Measurements from ENCODE around the gene S100B. TPM values are rescaled to one million over a fixed set of nuclear protein-coding genes. Genes with fewer than 3 reads are reported as not detected.

The S100B gene
- total RNA-seq, 4 donors from 2014 or later, result 0.80 to 1.3 (median 0.82) TPM; not detected in 1

GRCh38 chr21:46570631-46571030, 34.3 kb downstream of the S100B start:
- ATAC-seq (no peak), DNase-seq (no peak)
- H3K27ac ChIP-seq, result no peak overlapping the region
- in situ Hi-C loops (cut with MboI; ENCODE audit: low sequenced_read_pairs in 4 of 4), result no loop called here
- intact Hi-C loops (cut with DNase I; ENCODE audit: low total_unique reads), result no loop called here
- no peak overlapping the region for H3K4me3 ChIP-seq
- TF ChIP-seq POLR2A (IDR thresholded peaks at IDR 0.05) (no peak), CTCF (IDR thresholded peaks at IDR 0.05 in 4 of 5, conservative IDR thresholded peaks at IDR 0.05 in 1 of 5) (no peak)
- H3K36me3 ChIP-seq, result peaks cover 0 to 60% of the 10 kb centered on the region in 2 donors
- H3K27me3 ChIP-seq, result no peaks in the 10 kb centered on the region
- no peaks in the 10 kb centered on the region for H3K9me3 ChIP-seq
- H3K4me1 ChIP-seq, result peaks cover 0 to 4% of the 10 kb centered on the region in 2 donors

GRCh38 chr21:46570119-46570518, 34.8 kb downstream of the S100B start:
- intact Hi-C loops (cut with DNase I; ENCODE audit: low total_unique reads), result no loop called here
- in situ Hi-C loops (cut with MboI; ENCODE audit: low sequenced_read_pairs in 4 of 4), result no loop called here
- Histone ChIP-seq H3K36me3 (peaks cover 0 to 62% of the 10 kb centered on the region in 2 donors), H3K4me3 (no peak overlapping the region), H3K27me3 (no peaks in the 10 kb centered on the region), H3K9me3 (no peaks in the 10 kb centered on the region), H3K4me1 (peaks cover 0 to 4% of the 10 kb centered on the region in 2 donors), H3K27ac (no peak overlapping the region)
- no peak for TF ChIP-seq CTCF (IDR thresholded peaks at IDR 0.05 in 4 of 5, conservative IDR thresholded peaks at IDR 0.05 in 1 of 5)
- no peak for TF ChIP-seq POLR2A (IDR thresholded peaks at IDR 0.05)
- ATAC-seq, result no peak
- no peak for DNase-seq

- intact Hi-C loops (cut with DNase I; ENCODE audit: low total_unique reads), result no loop called here
- ATAC-seq, result no peak
These were observed 35.8 kb downstream of the S100B start for GRCh38 chr21:46569081-46569480.

GRCh38 chr21:46568562-46568961, 36.3 kb downstream of the S100B start:
- no peaks in the 10 kb centered on the region for H3K9me3 ChIP-seq
- in situ Hi-C loops (cut with MboI; ENCODE audit: low sequenced_read_pairs in 4 of 4) (no loop called here), intact Hi-C loops (cut with DNase I; ENCODE audit: low total_unique reads) (no loop called here)
- H3K36me3 ChIP-seq, result peaks cover 0 to 73% of the 10 kb centered on the region in 2 donors
- H3K27me3 ChIP-seq, result no peaks in the 10 kb centered on the region
- H3K4me3 ChIP-seq, result no peak overlapping the region
- TF ChIP-seq POLR2A (IDR thresholded peaks at IDR 0.05) (no peak), CTCF (IDR thresholded peaks at IDR 0.05 in 4 of 5, conservative IDR thresholded peaks at IDR 0.05 in 1 of 5) (no peak)
- H3K27ac ChIP-seq, result no peak overlapping the region
- peaks cover 0 to 4% of the 10 kb centered on the region in 2 donors for H3K4me1 ChIP-seq
- DNase-seq, result no peak
- ATAC-seq, result no peak

More at GRCh38 chr21:46569081-46569480, 35.8 kb downstream of the S100B start:
- Histone ChIP-seq H3K9me3 (no peaks in the 10 kb centered on the region), H3K27me3 (no peaks in the 10 kb centered on the region), H3K36me3 (peaks cover 0 to 68% of the 10 kb centered on the region in 2 donors), H3K27ac (no peak overlapping the region), H3K4me1 (peaks cover 0 to 4% of the 10 kb centered on the region in 2 donors), H3K4me3 (no peak overlapping the region)
- DNase-seq, result no peak
- TF ChIP-seq POLR2A (IDR thresholded peaks at IDR 0.05) (no peak), CTCF (IDR thresholded peaks at IDR 0.05 in 4 of 5, conservative IDR thresholded peaks at IDR 0.05 in 1 of 5) (no peak)
- in situ Hi-C loops (cut with MboI; ENCODE audit: low sequenced_read_pairs in 4 of 4), result no loop called here

- no peak for DNase-seq
- no peaks in the 10 kb centered on the region for H3K27me3 ChIP-seq
- in situ Hi-C loops (cut with MboI; ENCODE audit: low sequenced_read_pairs in 4 of 4), result no loop called here
- no peaks in the 10 kb centered on the region for H3K9me3 ChIP-seq
- H3K27ac ChIP-seq, result no peak overlapping the region
- H3K4me3 ChIP-seq, result no peak overlapping the region
- TF ChIP-seq CTCF (IDR thresholded peaks at IDR 0.05 in 4 of 5, conservative IDR thresholded peaks at IDR 0.05 in 1 of 5) (no peak), POLR2A (IDR thresholded peaks at IDR 0.05) (no peak)
- peaks cover 0 to 74% of the 10 kb centered on the region in 2 donors for H3K36me3 ChIP-seq
- intact Hi-C loops (cut with DNase I; ENCODE audit: low total_unique reads), result no loop called here
- H3K4me1 ChIP-seq, result peaks cover 0 to 4% of the 10 kb centered on the region in 2 donors
- no peak for ATAC-seq
These were observed 37.5 kb downstream of the S100B start for GRCh38 chr21:46567348-46567747.

Measured in gastrocnemius medialis (tissue), 4 donors.